Omental fat pad (tissue), 4 donors: ENCODE measurements around the gene TENT5D. TPM values are rescaled to one million over a fixed set of nuclear protein-coding genes. Genes with fewer than 3 reads are reported as not detected.
"Not testable (repeated sequence)": the region's sequence is repeated elsewhere in the genome, so short reads cannot be mapped to it uniquely, and the experiment has no call there.

Experiments used
- ATAC-seq: fragments of 150-250 bp; one replicate; pipeline ENCODE4 v1.9.1; 2016; ENCODE audit warnings: mild to moderate bottlenecking, moderate library complexity; ENCODE audit not compliant: low FRiP score
- DNase-seq: peaks from one replicate; pipeline ENCODE4 v3.0.0-alpha.2; 2019; ENCODE audit warnings: low spot score
- CTCF ChIP-seq, 3 donors: fragments of 450-650 bp; IDR thresholded peaks; one replicate each; pipeline ENCODE4 v1.5.1; 2016 to 2017; ENCODE audit warnings: antibody characterized with exemption in 3 of 3, mild to moderate bottlenecking in 3 of 3, moderate library complexity in 2 of 3
- total RNA-seq, 4 donors: library from RNA; depleted of rRNA; stranded (reverse); fragments of >200 nt; gene quantifications; one replicate each; pipeline ENCODE4 v1.1.0, GENCODE V29; 2016

Gene TENT5D
- total RNA-seq, 4 donors from 2014 or later, result not detected

- ATAC-seq, result no peak
- TF ChIP-seq CTCF (IDR thresholded peaks at IDR 0.05), result no peak
- DNase-seq, result no peak
These were observed 11.2 kb downstream of the TENT5D start for GRCh38 chrX:80431505-80431832.

- no peak for DNase-seq
- ATAC-seq, result no peak
- TF ChIP-seq CTCF (IDR thresholded peaks at IDR 0.05), result no peak
These were observed 12.2 kb downstream of the TENT5D start for GRCh38 chrX:80432441-80432840.

GRCh38 chrX:80432863-80433262 lies 12.6 kb downstream of the TENT5D start:
- DNase-seq (no peak), ATAC-seq (no peak)
- TF ChIP-seq CTCF (IDR thresholded peaks at IDR 0.05), result no peak

GRCh38 chrX:80468166-80468565 lies 47.9 kb downstream of the TENT5D start:
- DNase-seq, ATAC-seq: not testable (repeated sequence)

- no peak for ATAC-seq
- no peak for DNase-seq
- no peak for TF ChIP-seq CTCF (IDR thresholded peaks at IDR 0.05)
These were observed 51.3 kb downstream of the TENT5D start for GRCh38 chrX:80471582-80471981.

- TF ChIP-seq CTCF (IDR thresholded peaks at IDR 0.05), result no peak
- DNase-seq (no peak), ATAC-seq (no peak)
These were observed 65.3 kb downstream of the TENT5D start for GRCh38 chrX:80485543-80485942.

- DNase-seq (no peak), ATAC-seq (no peak)
- TF ChIP-seq CTCF (IDR thresholded peaks at IDR 0.05), result no peak
These were observed 66.1 kb downstream of the TENT5D start for GRCh38 chrX:80486299-80486698.

- no peak for TF ChIP-seq CTCF (IDR thresholded peaks at IDR 0.05)
- ATAC-seq (no peak), DNase-seq (no peak)
These were observed 68.9 kb downstream of the TENT5D start for GRCh38 chrX:80489166-80489565.
